H1 (cell line): ENCODE results near the gene ZNFX1. TPM values are rescaled to one million over a fixed set of nuclear protein-coding genes. Genes with fewer than 3 reads are reported as not detected.
A peak's percentile ranks its signal among the peaks of the same experiment; 100 is the strongest.

ENCODE experiments used
- CTCF ChIA-PET: fragments of 300-600 bp; sonication (Branson Sonifier 250); formaldehyde crosslinking; loops from one replicate; lab custom pipeline; 2021; ENCODE audit not compliant: partially characterized antibody; lab: Charles Lee
- POLR2A ChIA-PET: fragments of 300-600 bp; sonication (Branson Sonifier 250); formaldehyde crosslinking; loops from one replicate; lab custom pipeline; 2021; ENCODE audit warnings: inconsistent platforms; ENCODE audit not compliant: partially characterized antibody; lab: Charles Lee
- DNase-seq, 2 experiments: peaks; one replicate each; pipeline versions ENCODE4 v3.0.0 to v3.0.0-alpha.2; 2010 to 2022; ENCODE audit warnings: low spot score in 2 of 2, low read depth in 1 of 2, mixed read lengths in 1 of 2
- FAIRE-seq: peaks from 2 replicates; lab custom pipeline; 2011; peaks lifted over from hg19 to GRCh38; lab: Jason Lieb, UNC
- H2AFZ ChIP-seq: 2 replicates; pipeline ENCODE4 v1.8.1; 2012; ENCODE audit warnings: low read length, inconsistent platforms
- H2AK5ac ChIP-seq: 2 replicates; pipeline ENCODE4 v1.6.1; 2013; ENCODE audit warnings: low read depth, low read length
- H2BK120ac ChIP-seq: replicated peaks from 2 replicates; pipeline ENCODE3; 2013; ENCODE audit warnings: low read depth, low read length, inconsistent platforms
- H2BK12ac ChIP-seq: 2 replicates; pipeline ENCODE4 v1.6.1; 2013; ENCODE audit warnings: low read depth, low read length
- H2BK15ac ChIP-seq: 2 replicates; pipeline ENCODE4 v1.6.1; 2013; ENCODE audit warnings: low read length
- H2BK20ac ChIP-seq: 2 replicates; pipeline ENCODE4 v1.6.1; 2013; ENCODE audit warnings: low read length
- H2BK5ac ChIP-seq: 2 replicates; pipeline ENCODE4 v1.6.1; 2013; ENCODE audit warnings: low read depth, low read length
- H3K14ac ChIP-seq: 2 replicates; pipeline ENCODE4 v1.6.1; 2013; ENCODE audit warnings: inconsistent platforms; ENCODE audit not compliant: insufficient read length
- H3K18ac ChIP-seq: 2 replicates; pipeline ENCODE4 v1.6.1; 2013; ENCODE audit warnings: low read length; ENCODE audit errors: extremely low read depth
- H3K23ac ChIP-seq: 2 replicates; pipeline ENCODE4 v1.6.1; 2013; ENCODE audit warnings: inconsistent platforms; ENCODE audit not compliant: insufficient read length
- H3K23me2 ChIP-seq: 2 replicates; pipeline ENCODE4 v1.6.1; 2013; ENCODE audit warnings: low read depth, low read length
- H3K27ac ChIP-seq: 2 replicates; pipeline ENCODE4 v1.6.1; 2011; ENCODE audit warnings: low read depth, low read length, inconsistent platforms
- H3K27me3 ChIP-seq, 4 experiments: replicated peaks in 1 of 4; 1 replicate in 1 of 4; 2 replicates in 3 of 4; pipeline versions ENCODE4 v1.6.1 to v1.8.1; 2011 to 2013; ENCODE audit warnings: low read length in 3 of 4, mild to moderate bottlenecking in 3 of 4, inconsistent platforms in 2 of 4, mixed read lengths in 2 of 4, moderate library complexity in 1 of 4; ENCODE audit not compliant: control insufficient read depth in 3 of 4, insufficient read depth in 3 of 4; ENCODE audit errors: extremely low read depth in 1 of 4
- H3K36me3 ChIP-seq, 4 experiments: 2 replicates each; pipeline versions ENCODE4 v1.6.1 to v1.8.1; 2011 to 2013; ENCODE audit warnings: mild to moderate bottlenecking in 4 of 4, low read length in 3 of 4, moderate library complexity in 2 of 4, control low read depth in 1 of 4, inconsistent platforms in 1 of 4; ENCODE audit not compliant: insufficient read depth in 4 of 4, control insufficient read depth in 2 of 4
- H3K4ac ChIP-seq: replicated peaks from 2 replicates; pipeline ENCODE3; 2013; ENCODE audit warnings: low read length, low read depth, mixed read lengths, inconsistent platforms; ENCODE audit not compliant: insufficient read length
- H3K4me1 ChIP-seq, 4 experiments: replicated peaks in 1 of 4; 1 replicate in 1 of 4; 2 replicates in 3 of 4; pipeline versions ENCODE4 v1.6.1 to v1.8.1; 2011 to 2013; ENCODE audit warnings: low read length in 3 of 4, inconsistent platforms in 2 of 4, mixed read lengths in 1 of 4; ENCODE audit not compliant: insufficient read depth in 4 of 4, control insufficient read depth in 3 of 4
- H3K4me2 ChIP-seq, 2 experiments: 2 replicates each; pipeline versions ENCODE4 v1.6.1 to v1.8.1; 2011 to 2013; ENCODE audit warnings: low read depth in 2 of 2, low read length in 2 of 2, control low read depth in 1 of 2, inconsistent platforms in 1 of 2, mild to moderate bottlenecking in 1 of 2; ENCODE audit not compliant: insufficient read depth in 1 of 2
- H3K4me3 ChIP-seq, 4 experiments: fragments of 200-600, 300-600 bp in 1 of 4; sonication (generic), shearing (Covaris generic), sonication (Bioruptor Twin) in 1 of 4; 2 replicates each; pipeline versions ENCODE4 v1.5.1 to v1.8.1; 2011 to 2016; ENCODE audit warnings: low read length in 4 of 4, low read depth in 3 of 4, control low read depth in 2 of 4, inconsistent platforms in 2 of 4, mild to moderate bottlenecking in 2 of 4, mixed read lengths in 1 of 4, moderate library complexity in 1 of 4; ENCODE audit not compliant: insufficient read depth in 2 of 4; ENCODE audit errors: extremely low read depth in 1 of 4
- H3K56ac ChIP-seq: replicated peaks from 2 replicates; pipeline ENCODE3; 2013; ENCODE audit warnings: low read depth, mild to moderate bottlenecking, mixed read lengths, low read length, inconsistent platforms; ENCODE audit not compliant: insufficient read length
- H3K79me1 ChIP-seq: 2 replicates; pipeline ENCODE4 v1.6.1; 2013; ENCODE audit warnings: low read depth, low read length, control low read depth
- H3K79me2 ChIP-seq, 2 experiments: 2 replicates each; pipeline versions ENCODE4 v1.6.1 to v1.8.1; 2012 to 2013; ENCODE audit warnings: low read length in 2 of 2, mild to moderate bottlenecking in 2 of 2, inconsistent platforms in 1 of 2; ENCODE audit not compliant: insufficient read depth in 2 of 2, control insufficient read depth in 1 of 2
- H3K9ac ChIP-seq, 4 experiments: replicated peaks in 1 of 4; 1 replicate in 1 of 4; 2 replicates in 3 of 4; pipeline versions ENCODE4 v1.6.1 to v1.8.1; 2011 to 2013; ENCODE audit warnings: low read depth in 3 of 4, low read length in 3 of 4, control low read depth in 2 of 4, mild to moderate bottlenecking in 2 of 4, moderate library complexity in 2 of 4, inconsistent platforms in 1 of 4; ENCODE audit errors: extremely low read depth in 1 of 4
- H3K9me3 ChIP-seq, 2 experiments: 2 replicates each; pipeline versions ENCODE4 v1.6.1 to v1.8.1; 2012 to 2013; ENCODE audit warnings: mild to moderate bottlenecking in 2 of 2, moderate library complexity in 2 of 2, control low read depth in 1 of 2, inconsistent platforms in 1 of 2, low read depth in 1 of 2, low read length in 1 of 2, mixed read lengths in 1 of 2; ENCODE audit not compliant: insufficient read depth in 2 of 2
- H4K20me1 ChIP-seq, 2 experiments: replicated peaks in 1 of 2; 2 replicates each; pipeline versions ENCODE3 to v1.8.1; 2011 to 2013; ENCODE audit warnings: inconsistent platforms in 2 of 2, low read length in 2 of 2, mild to moderate bottlenecking in 1 of 2; ENCODE audit not compliant: insufficient read depth in 2 of 2, control insufficient read depth in 1 of 2
- H4K5ac ChIP-seq: 2 replicates; pipeline ENCODE4 v1.6.1; 2013; ENCODE audit warnings: low read length, low read depth, mixed read lengths, inconsistent platforms; ENCODE audit not compliant: insufficient read length
- H4K8ac ChIP-seq: 2 replicates; pipeline ENCODE4 v1.8.0; 2013; ENCODE audit warnings: mild to moderate bottlenecking, moderate library complexity, low read length, inconsistent platforms; ENCODE audit not compliant: insufficient read depth; ENCODE audit errors: extremely low read depth
- H4K91ac ChIP-seq: replicated peaks from 2 replicates; pipeline ENCODE3; 2013; ENCODE audit warnings: low read length, mixed read lengths, inconsistent platforms; ENCODE audit not compliant: insufficient read length
- ATF3 ChIP-seq: IDR thresholded peaks from 2 replicates; pipeline ENCODE4 v1.6.1; 2011; ENCODE audit warnings: low read depth, mild to moderate bottlenecking, low read length; ENCODE audit not compliant: insufficient read depth
- E2F6 ChIP-seq: IDR thresholded peaks from 2 replicates; pipeline ENCODE4 v1.6.1; 2012; ENCODE audit warnings: inconsistent platforms
- KDM4A ChIP-seq: IDR thresholded peaks from one replicate; pipeline ENCODE4 v1.7.1; 2012; ENCODE audit warnings: low read depth, mild to moderate bottlenecking, moderate library complexity, low read length, inconsistent platforms; ENCODE audit not compliant: severe bottlenecking
- POLR2A ChIP-seq, 2 experiments: IDR thresholded peaks; 1 replicate in 1 of 2; 2 replicates in 1 of 2; pipeline ENCODE4 v1.6.1; 2011; ENCODE audit warnings: low read depth in 2 of 2, low read length in 2 of 2, mild to moderate bottlenecking in 2 of 2; ENCODE audit errors: control extremely low read depth in 1 of 2
- RAD21 ChIP-seq, 2 experiments: IDR thresholded peaks in 1 of 2; conservative IDR thresholded peaks in 1 of 2; 2 replicates each; pipeline ENCODE4 v1.6.1; 2011; ENCODE audit warnings: low read depth in 2 of 2, low read length in 2 of 2, improper control_type of control experiment in 1 of 2, inconsistent platforms in 1 of 2, mild to moderate bottlenecking in 1 of 2, moderate library complexity in 1 of 2
- RXRA ChIP-seq: IDR thresholded peaks from 2 replicates; pipeline ENCODE4 v1.6.1; 2011; ENCODE audit warnings: low read depth, mild to moderate bottlenecking, low read length, moderate library complexity; ENCODE audit not compliant: insufficient read depth
- WGBS, 2 experiments: shearing (Covaris generic) in 1 of 2; methylation state at CpG; one replicate each; pipeline versions ENCODE4 v1.1.6 to v1.1.7; 2013 to 2015; ENCODE audit warnings: low lambda C conversion rate in 2 of 2, mixed read lengths in 2 of 2, inconsistent platforms in 1 of 2, low coverage in 1 of 2, missing lambda C conversion rate in 1 of 2; ENCODE audit not compliant: insufficient replicate concordance in 2 of 2, insufficient coverage in 1 of 2, insufficient read length in 1 of 2; ENCODE audit errors: extremely low coverage in 1 of 2, missing lambda C conversion rate in 1 of 2; 5-methylcytosine and 5-hydroxymethylcytosine counted together
- polyA plus RNA-seq, 7 experiments: library from polyadenylated mRNA; depleted of rRNA in 3 of 7; stranded (reverse) in 5 of 7; unstranded in 2 of 7; fragments of >200 nt in 5 of 7; fragments of 200-250 nt in 2 of 7; gene quantifications; 1 replicate in 5 of 7; 2 replicates in 1 of 7; 4 replicates in 1 of 7; pipeline versions ENCODE4 v1.2.1 to v1.2.3, GENCODE V29; 2011 to 2013; ENCODE audit warnings: missing spikeins in 2 of 7, mixed read lengths in 2 of 7
- total RNA-seq: library from RNA; stranded (reverse); fragmentation: NEBNext Ultra II Directional; extraction: Animal tissue kit (Norgen Biotek cat#: 25700); gene quantifications from 2 replicates; pipeline ENCODE4 v1.2.1, GENCODE V29; 2021

ZNFX1 gene
- total and polyA plus RNA-seq, 2 of the 8 experiments (the other 6 are each of a cell fraction or from before 2014, with no cell fraction given): 3.1 to 11.3 TPM

GRCh38 chr20:49245921-49246740 lies 31.7 kb downstream of the ZNFX1 start:
- H3K14ac ChIP-seq: no peak overlapping the region
- no peak for DNase-seq
- no peak for TF ChIP-seq KDM4A
- TF ChIP-seq E2F6: no peak
- 0 out of 2 replicates have a peak, but pooled peaks have one; percentile 6 for TF ChIP-seq ATF3
- TF ChIP-seq POLR2A (IDR thresholded peaks at IDR 0.05; ENCODE audit: control extremely low read depth in 1 of 2, low read depth in 2 of 2, low read length in 2 of 2): peak; percentile 3 to 10; a peak in 1 of 3 replicates
- no peak for TF ChIP-seq RXRA
- peak; percentile 43 to 61 for TF ChIP-seq RAD21 (IDR thresholded peaks at IDR 0.05 in 1 of 2, conservative IDR thresholded peaks at IDR 0.05 in 1 of 2; ENCODE audit: low read depth in 2 of 2, low read length in 2 of 2)

More at GRCh38 chr20:49245921-49246740, 31.7 kb downstream of the ZNFX1 start:
- no peaks in the 10 kb centered on the region for H3K4me1 ChIP-seq
- H3K56ac ChIP-seq: no peak overlapping the region
- H3K4ac ChIP-seq: no peak overlapping the region
- H4K8ac ChIP-seq: no peak overlapping the region
- no peak overlapping the region for H2BK15ac ChIP-seq
- H2BK20ac ChIP-seq: no peak overlapping the region
- no peak for FAIRE-seq
- no peak overlapping the region for H3K4me3 ChIP-seq
- no peak overlapping the region for H4K91ac ChIP-seq
- H2AK5ac ChIP-seq: no peak overlapping the region
- no peaks in the 10 kb centered on the region for H3K79me2 ChIP-seq
- no peaks in the 10 kb centered on the region for H3K27me3 ChIP-seq
- H3K4me2 ChIP-seq: no peak overlapping the region
- WGBS, 2 experiments: 83% methylated on average over 3 of the region's 3 CpGs; no CpG with 5 or more reads in 1 of the 2 experiments
- H4K20me1 ChIP-seq: peaks cover 4 to 8% of the 10 kb centered on the region in 2 experiments
- H3K23ac ChIP-seq: no peak overlapping the region
- H3K79me1 ChIP-seq: no peaks in the 10 kb centered on the region
- no peaks in the 10 kb centered on the region for H3K9me3 ChIP-seq
- H4K5ac ChIP-seq: no peak overlapping the region
- no peak overlapping the region for H2AFZ ChIP-seq
- no peak overlapping the region for H2BK5ac ChIP-seq
- H2BK12ac ChIP-seq: no peak overlapping the region
- H3K9ac ChIP-seq: no peak overlapping the region
- no peaks in the 10 kb centered on the region for H3K23me2 ChIP-seq
- peaks cover 26 to 79% (median 57%) of the 10 kb centered on the region in 4 experiments for H3K36me3 ChIP-seq
- H3K18ac ChIP-seq: no peak overlapping the region
- POLR2A ChIA-PET: interaction anchor here (0.7 to 6.0 kb wide), 19 partner anchors 9 to 246 kb away, joined by 3 to 54 read pairs (median 4); partner anchors contain the start of genes CSE1L, DDX27 and ZNFX1
- 0 out of 2 replicates have a peak overlapping the region, but pooled peaks have one; percentile 2 for H3K27ac ChIP-seq
- H2BK120ac ChIP-seq: no peak overlapping the region
- CTCF ChIA-PET: interaction anchor here (0.5 to 6.7 kb wide), 44 partner anchors 8 to 1418 kb away, joined by 3 to 41 read pairs (median 4); partner anchors contain the start of genes DDX27 and ZNFX1
